Calu3 (cell line): ENCODE measurements around the gene MMP25. TPM values are rescaled to one million over a fixed set of nuclear protein-coding genes. Genes with fewer than 3 reads are reported as not detected.
"Not testable (repeated sequence)": the region's sequence is repeated elsewhere in the genome, so short reads cannot be mapped to it uniquely, and the experiment has no call there.

Experiments
- BruUV-seq: library from RNA; stranded (reverse); fragments of 400-500 nt; replicated peaks from 2 replicates; lab custom pipeline; 2021; lab: Mats Ljungman, UMichigan
- CTCF ChIA-PET: fragments of 300-600 bp; sonication (Branson Sonifier 250); formaldehyde crosslinking; loops from one replicate; lab custom pipeline; 2022; ENCODE audit warnings: antibody characterized with exemption; lab: Charles Lee
- DNase-seq: peaks from one replicate; pipeline ENCODE4 v3.0.0; 2022
- H3K27ac Mint-ChIP-seq: one replicate; pipeline ENCODE4 v1.8.0; 2022; ENCODE audit warnings: mixed read lengths; ENCODE audit not compliant: unreplicated experiment
- H3K27me3 Mint-ChIP-seq: one replicate; pipeline ENCODE4 v1.8.0; 2022; ENCODE audit warnings: mixed read lengths; ENCODE audit not compliant: unreplicated experiment
- H3K36me3 Mint-ChIP-seq: one replicate; pipeline ENCODE4 v1.8.0; 2022; ENCODE audit warnings: mild to moderate bottlenecking, moderate library complexity, mixed read lengths; ENCODE audit not compliant: insufficient read depth, unreplicated experiment
- H3K4me1 Mint-ChIP-seq: one replicate; pipeline ENCODE4 v1.8.0; 2022; ENCODE audit warnings: mild to moderate bottlenecking, low read depth, mixed read lengths; ENCODE audit not compliant: unreplicated experiment
- H3K4me3 Mint-ChIP-seq: one replicate; pipeline ENCODE4 v1.8.0; 2022; ENCODE audit warnings: mild to moderate bottlenecking, low read depth, moderate library complexity, mixed read lengths; ENCODE audit not compliant: unreplicated experiment
- H3K9me3 Mint-ChIP-seq: one replicate; pipeline ENCODE4 v1.8.0; 2022; ENCODE audit warnings: low read depth, mixed read lengths; ENCODE audit not compliant: unreplicated experiment
- intact Hi-C: fragments of 100-400 bp; cut with micrococcal nuclease; formaldehyde crosslinking; loops from one replicate; pipeline ENCODE4 v1.10.0; 2022; ENCODE audit not compliant: unreplicated experiment
- total RNA-seq: library from RNA; stranded (reverse); gene quantifications from 2 replicates; pipeline ENCODE4 v1.2.3, GENCODE V29; 2022
- TF ChIP-seq, protein P1 (sequence below): fragments of 200-600 bp; IDR thresholded peaks from one replicate; pipeline ENCODE4 v1.8.0; 2022; ENCODE audit warnings: antibody characterized with exemption; ENCODE audit not compliant: unreplicated experiment

The MMP25 gene
- total RNA-seq, 1 experiment from 2014 or later = 0.31 TPM

DNA sequence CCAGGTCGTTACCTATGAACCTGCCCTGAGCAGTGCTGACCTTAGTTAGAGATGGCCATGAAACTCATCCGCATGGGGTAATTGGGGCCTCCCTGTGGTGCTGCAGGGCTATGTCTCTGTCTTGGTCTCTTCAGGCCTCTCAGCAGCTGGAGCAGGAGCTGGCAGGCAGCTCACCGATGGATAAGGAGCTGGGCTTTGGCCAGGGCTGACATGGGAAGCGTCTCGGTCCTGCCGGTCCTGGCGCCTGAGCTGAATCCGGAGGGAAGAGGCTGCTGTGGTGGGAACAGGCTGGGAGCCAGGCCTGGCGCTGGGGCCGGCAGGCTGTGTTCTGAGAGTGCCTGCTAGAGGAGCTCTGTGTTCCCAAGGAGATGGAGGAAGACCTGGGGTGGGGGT lies 29.2 kb downstream of the MMP25 start:
- intact Hi-C loops = no loop called here
- peaks cover 5% of the 10 kb centered on the region for H3K36me3 Mint-ChIP-seq
- no TSS peak for BruUV-seq
- H3K9me3 Mint-ChIP-seq = no peaks in the 10 kb centered on the region
- no peak overlapping the region for H3K4me3 Mint-ChIP-seq
- no peak for DNase-seq
- peaks cover 9% of the 10 kb centered on the region for H3K4me1 Mint-ChIP-seq
- no peak overlapping the region for H3K27ac Mint-ChIP-seq
- CTCF ChIA-PET = interaction anchor here (1.5 to 1.6 kb wide), 2 partner anchors 11 to 16 kb away, joined by 4 read pairs; no protein-coding TSS in a partner anchor
- H3K27me3 Mint-ChIP-seq = peaks cover 58% of the 10 kb centered on the region
- TF ChIP-seq, protein P1, sequence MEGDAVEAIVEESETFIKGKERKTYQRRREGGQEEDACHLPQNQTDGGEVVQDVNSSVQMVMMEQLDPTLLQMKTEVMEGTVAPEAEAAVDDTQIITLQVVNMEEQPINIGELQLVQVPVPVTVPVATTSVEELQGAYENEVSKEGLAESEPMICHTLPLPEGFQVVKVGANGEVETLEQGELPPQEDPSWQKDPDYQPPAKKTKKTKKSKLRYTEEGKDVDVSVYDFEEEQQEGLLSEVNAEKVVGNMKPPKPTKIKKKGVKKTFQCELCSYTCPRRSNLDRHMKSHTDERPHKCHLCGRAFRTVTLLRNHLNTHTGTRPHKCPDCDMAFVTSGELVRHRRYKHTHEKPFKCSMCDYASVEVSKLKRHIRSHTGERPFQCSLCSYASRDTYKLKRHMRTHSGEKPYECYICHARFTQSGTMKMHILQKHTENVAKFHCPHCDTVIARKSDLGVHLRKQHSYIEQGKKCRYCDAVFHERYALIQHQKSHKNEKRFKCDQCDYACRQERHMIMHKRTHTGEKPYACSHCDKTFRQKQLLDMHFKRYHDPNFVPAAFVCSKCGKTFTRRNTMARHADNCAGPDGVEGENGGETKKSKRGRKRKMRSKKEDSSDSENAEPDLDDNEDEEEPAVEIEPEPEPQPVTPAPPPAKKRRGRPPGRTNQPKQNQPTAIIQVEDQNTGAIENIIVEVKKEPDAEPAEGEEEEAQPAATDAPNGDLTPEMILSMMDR = no peak

DNA sequence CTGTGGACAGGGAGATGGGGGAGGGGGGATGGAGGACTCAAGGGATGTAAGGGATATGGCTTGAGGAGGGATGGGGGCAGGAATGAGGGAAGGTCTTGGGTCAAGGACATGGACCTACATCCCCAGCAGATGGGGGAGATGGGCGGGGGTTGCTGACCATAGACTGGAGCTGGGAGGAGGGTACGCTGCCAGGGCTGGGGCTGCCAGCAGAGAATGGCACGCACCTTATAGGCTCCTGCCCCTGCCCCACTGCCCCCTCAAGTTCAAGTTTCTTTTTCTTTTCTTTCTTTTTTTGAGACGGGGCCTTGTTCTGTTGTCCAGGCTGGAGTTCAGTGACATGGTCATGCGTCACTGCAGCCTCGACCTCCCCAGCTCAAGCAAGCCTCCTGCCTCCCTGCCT lies 29.6 kb downstream of the MMP25 start:
- CTCF ChIA-PET = interaction anchor here (1.2 to 1.6 kb wide), 3 partner anchors 11 to 54 kb away, joined by 3 to 4 read pairs (median 4); no protein-coding TSS in a partner anchor
- intact Hi-C loops, H3K4me3 Mint-ChIP-seq, H3K36me3 Mint-ChIP-seq, H3K4me1 Mint-ChIP-seq, H3K9me3 Mint-ChIP-seq, H3K27ac Mint-ChIP-seq, DNase-seq, BruUV-seq: not testable (repeated sequence)
- peaks cover 63% of the 10 kb centered on the region for H3K27me3 Mint-ChIP-seq

DNA sequence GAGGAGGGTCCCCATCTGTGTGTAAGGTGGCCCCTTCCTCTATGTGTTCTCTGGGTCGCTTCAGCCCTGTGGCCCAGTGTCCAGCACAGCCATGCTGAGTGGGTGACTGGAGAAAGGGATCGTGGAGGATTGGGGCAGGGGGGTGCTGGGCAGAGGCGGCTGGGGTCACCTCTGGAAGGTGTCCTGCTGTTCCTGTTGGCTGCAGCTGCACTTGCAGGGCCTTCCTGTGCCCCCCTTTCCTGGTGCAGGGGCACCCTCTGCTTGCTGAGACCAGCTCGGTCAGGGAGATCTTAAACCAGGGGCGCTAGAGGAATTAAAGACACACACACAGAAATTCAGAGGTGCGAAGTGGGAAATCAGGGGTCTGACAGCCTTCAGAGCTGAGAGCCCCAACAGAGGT lies 30.2 kb downstream of the MMP25 start:
- CTCF ChIA-PET = interaction anchor here (1.2 to 1.5 kb wide), 2 partner anchors 17 to 53 kb away, joined by 3 to 4 read pairs; no protein-coding TSS in a partner anchor
- Mint-ChIP-seq H3K4me1 (peaks cover 9% of the 10 kb centered on the region), H3K9me3 (no peaks in the 10 kb centered on the region), H3K27ac (no peak overlapping the region), H3K36me3 (peaks cover 5% of the 10 kb centered on the region), H3K4me3 (no peak overlapping the region), H3K27me3 (peaks cover 63% of the 10 kb centered on the region)
- intact Hi-C loops = no loop called here
- no TSS peak for BruUV-seq
- TF ChIP-seq, protein P1 = no peak
- no peak for DNase-seq

- Mint-ChIP-seq H3K27me3 (peaks cover 42% of the 10 kb centered on the region), H3K4me1 (peaks cover 9% of the 10 kb centered on the region), H3K36me3 (no peaks in the 10 kb centered on the region), H3K27ac (no peak overlapping the region), H3K9me3 (no peaks in the 10 kb centered on the region), H3K4me3 (no peak overlapping the region)
- TF ChIP-seq, protein P1 = no peak
- intact Hi-C loops = no loop called here
- DNase-seq = no peak
- no TSS peak for BruUV-seq
- CTCF ChIA-PET = interaction anchor here (0.6 kb wide), 1 partner anchor 676 kb away, joined by 4 read pairs; no protein-coding TSS in a partner anchor
These were observed 33.7 kb downstream of the MMP25 start for GRCh38 chr16:3080024-3080423.

GRCh38 chr16:3081957-3082356 lies 35.6 kb downstream of the MMP25 start:
- H3K4me3 Mint-ChIP-seq, intact Hi-C loops, H3K4me1 Mint-ChIP-seq, H3K27ac Mint-ChIP-seq, DNase-seq, BruUV-seq, H3K9me3 Mint-ChIP-seq, CTCF ChIA-PET, H3K36me3 Mint-ChIP-seq: not testable (repeated sequence)
- H3K27me3 Mint-ChIP-seq = peaks cover 40% of the 10 kb centered on the region

GRCh38 chr16:3083408-3083807 lies 37.0 kb downstream of the MMP25 start:
- peaks cover 53% of the 10 kb centered on the region for H3K27me3 Mint-ChIP-seq
- intact Hi-C loops, BruUV-seq, H3K4me1 Mint-ChIP-seq, H3K9me3 Mint-ChIP-seq, CTCF ChIA-PET, H3K27ac Mint-ChIP-seq, H3K4me3 Mint-ChIP-seq, H3K36me3 Mint-ChIP-seq, DNase-seq: not testable (repeated sequence)
